Stimulated activated naive CD8-positive, alpha-beta T cell treated with anti-CD3 and anti-CD28 coated beads, Interleukin-15, amount 100 ng/mL, for 72 hours (primary cell): ENCODE data around the gene C1S.
"Not testable (repeated sequence)": the region's sequence is repeated elsewhere in the genome, so short reads cannot be mapped to it uniquely, and the experiment has no call there.

Experiments
- ATAC-seq: fragments of 150-1000 bp; cut with Tn5 transposase; 2 replicates; pipeline ENCODE4 v1.10.0; 2021; ENCODE audit warnings: mild to moderate bottlenecking, moderate library complexity
- DNase-seq, 2 donors: peaks; one replicate each; pipeline ENCODE4 v3.0.0; 2021 to 2022
- H3K27ac Mint-ChIP-seq, 2 donors: one replicate each; pipeline ENCODE4 v1.8.0; 2022; ENCODE audit warnings: mild to moderate bottlenecking in 2 of 2, mixed read lengths in 2 of 2, moderate library complexity in 2 of 2
- H3K27me3 Mint-ChIP-seq: one replicate; pipeline ENCODE4 v1.8.0; 2022; ENCODE audit warnings: mixed read lengths
- H3K4me1 Mint-ChIP-seq: one replicate; pipeline ENCODE4 v1.8.0; 2022; ENCODE audit warnings: mild to moderate bottlenecking, mixed read lengths
- H3K4me3 Mint-ChIP-seq, 2 donors: one replicate each; pipeline ENCODE4 v1.8.0; 2022; ENCODE audit warnings: mild to moderate bottlenecking in 2 of 2, mixed read lengths in 2 of 2, moderate library complexity in 1 of 2
- H3K9me3 Mint-ChIP-seq, 2 donors: one replicate each; pipeline ENCODE4 v1.8.0; 2022; ENCODE audit warnings: mixed read lengths in 2 of 2

The C1S gene

GRCh38 chr12:7060353-7060954 is at the start of gene C1S:
Gene C1S (plus strand): TSS chr12:7060718. CDS start chr12:7061913, 1,195 bp downstream.
- Mint-ChIP-seq H3K27ac (peak within 1 kb of the TSS in 1 of 2 donors; percentile 94), H3K9me3 (no peaks in the 10 kb centered on the region), H3K27me3 (peaks cover 25% of the 10 kb centered on the region), H3K4me1 (peaks cover 6% of the 10 kb centered on the region), H3K4me3 (no peak within 1 kb of the TSS)
- no peak for ATAC-seq
- DNase-seq: no peak

- not testable (repeated sequence) for H3K27ac Mint-ChIP-seq, DNase-seq, H3K4me3 Mint-ChIP-seq, H3K27me3 Mint-ChIP-seq, H3K9me3 Mint-ChIP-seq, ATAC-seq
- H3K4me1 Mint-ChIP-seq: peaks cover 31% of the 10 kb centered on the region
Measured at GRCh38 chr12:7011398-7011797, 49.1 kb upstream of the C1S start.

GRCh38 chr12:7012024-7012607 is 48.4 kb upstream of the C1S start:
- Mint-ChIP-seq H3K9me3 (no peaks in the 10 kb centered on the region), H3K4me3 (no peak overlapping the region)
- DNase-seq: no peak

GRCh38 chr12:7013101-7013500 is 47.4 kb upstream of the C1S start:
- H3K27me3 Mint-ChIP-seq: no peaks in the 10 kb centered on the region
- no peak for DNase-seq
- no peak overlapping the region for H3K27ac Mint-ChIP-seq
- H3K4me3 Mint-ChIP-seq: no peak overlapping the region
- H3K9me3 Mint-ChIP-seq: no peaks in the 10 kb centered on the region
- ATAC-seq: no peak
- H3K4me1 Mint-ChIP-seq: peaks cover 41% of the 10 kb centered on the region

More at GRCh38 chr12:7012024-7012607, 48.4 kb upstream of the C1S start:
- peaks cover 38% of the 10 kb centered on the region for H3K4me1 Mint-ChIP-seq
- no peak for ATAC-seq
- no peak overlapping the region for H3K27ac Mint-ChIP-seq
- no peaks in the 10 kb centered on the region for H3K27me3 Mint-ChIP-seq

- no peak for ATAC-seq
- Mint-ChIP-seq H3K4me1 (peaks cover 39% of the 10 kb centered on the region), H3K9me3 (no peaks in the 10 kb centered on the region), H3K27me3 (no peaks in the 10 kb centered on the region), H3K27ac (no peak overlapping the region), H3K4me3 (no peak overlapping the region)
- DNase-seq: no peak
Measured at GRCh38 chr12:7015555-7016370, 44.8 kb upstream of the C1S start.

- DNase-seq: no peak
- Mint-ChIP-seq H3K4me1 (peaks cover 39% of the 10 kb centered on the region), H3K27ac (peak overlapping the region in 1 of 2 donors; percentile 91), H3K9me3 (no peaks in the 10 kb centered on the region), H3K27me3 (no peaks in the 10 kb centered on the region), H3K4me3 (peak overlapping the region; percentile 85 to 96)
- ATAC-seq: no peak
Measured at GRCh38 chr12:7016958-7017571, 43.5 kb upstream of the C1S start.

- ATAC-seq: peak; percentile 41
- DNase-seq: no peak
Measured at GRCh38 chr12:7017870-7018349, 42.6 kb upstream of the C1S start.

GRCh38 chr12:7018350-7019042 is 42.0 kb upstream of the C1S start, which contains the start of gene LPCAT3:
Gene LPCAT3 (minus strand): TSS chr12:7018476. CDS start chr12:7018424, 52 bp downstream.
- DNase-seq (peak; percentile 98), ATAC-seq (peak; percentile 97)
- Mint-ChIP-seq H3K4me3 (peak within 1 kb of the TSS; percentile 85 to 96), H3K9me3 (no peaks in the 10 kb centered on the region), H3K27me3 (no peaks in the 10 kb centered on the region), H3K27ac (peak within 1 kb of the TSS; percentile 89 to 91), H3K4me1 (peaks cover 33% of the 10 kb centered on the region)

More at GRCh38 chr12:7017870-7018349, 42.6 kb upstream of the C1S start:
- peak overlapping the region; percentile 85 to 96 for H3K4me3 Mint-ChIP-seq
- H3K4me1 Mint-ChIP-seq: peaks cover 39% of the 10 kb centered on the region
- H3K27me3 Mint-ChIP-seq: no peaks in the 10 kb centered on the region
- H3K9me3 Mint-ChIP-seq: no peaks in the 10 kb centered on the region
- H3K27ac Mint-ChIP-seq: peak overlapping the region; percentile 89 to 91

GRCh38 chr12:7019043-7019569 is 41.4 kb upstream of the C1S start:
- H3K4me1 Mint-ChIP-seq: peaks cover 27% of the 10 kb centered on the region
- peak overlapping the region; percentile 21 to 89 for H3K27ac Mint-ChIP-seq
- H3K4me3 Mint-ChIP-seq: peak overlapping the region; percentile 85 to 96
- H3K27me3 Mint-ChIP-seq: no peaks in the 10 kb centered on the region
- ATAC-seq: no peak
- H3K9me3 Mint-ChIP-seq: no peaks in the 10 kb centered on the region
- no peak for DNase-seq

- H3K27ac Mint-ChIP-seq: no peak overlapping the region
- H3K27me3 Mint-ChIP-seq: no peaks in the 10 kb centered on the region
- no peak overlapping the region for H3K4me3 Mint-ChIP-seq
- ATAC-seq (no peak), DNase-seq (no peak)
- peaks cover 9% of the 10 kb centered on the region for H3K4me1 Mint-ChIP-seq
- H3K9me3 Mint-ChIP-seq: no peaks in the 10 kb centered on the region
Measured at GRCh38 chr12:7021956-7022355, 38.6 kb upstream of the C1S start.

GRCh38 chr12:7023114-7023513 is 37.4 kb upstream of the C1S start:
- Mint-ChIP-seq H3K4me1 (no peaks in the 10 kb centered on the region), H3K27ac (no peak overlapping the region), H3K4me3 (no peak overlapping the region), H3K27me3 (no peaks in the 10 kb centered on the region), H3K9me3 (no peaks in the 10 kb centered on the region)
- DNase-seq (no peak), ATAC-seq (no peak)

GRCh38 chr12:7026854-7027253 is 33.7 kb upstream of the C1S start:
- H3K4me1 Mint-ChIP-seq: no peaks in the 10 kb centered on the region
- no peaks in the 10 kb centered on the region for H3K9me3 Mint-ChIP-seq
- H3K4me3 Mint-ChIP-seq: no peak overlapping the region
- ATAC-seq: no peak
- no peak for DNase-seq
- H3K27ac Mint-ChIP-seq: no peak overlapping the region
- H3K27me3 Mint-ChIP-seq: no peaks in the 10 kb centered on the region

- ATAC-seq (no peak), DNase-seq (no peak)
- no peak overlapping the region for H3K27ac Mint-ChIP-seq
- H3K4me1 Mint-ChIP-seq: peaks cover under 1% of the 10 kb centered on the region
- no peak overlapping the region for H3K4me3 Mint-ChIP-seq
- H3K9me3 Mint-ChIP-seq: no peaks in the 10 kb centered on the region
- no peaks in the 10 kb centered on the region for H3K27me3 Mint-ChIP-seq
Measured at GRCh38 chr12:7031306-7031705, 29.2 kb upstream of the C1S start.

GRCh38 chr12:7032990-7033389 is 27.5 kb upstream of the C1S start:
- peaks cover 9% of the 10 kb centered on the region for H3K4me1 Mint-ChIP-seq
- H3K27ac Mint-ChIP-seq: no peak overlapping the region
- no peak overlapping the region for H3K4me3 Mint-ChIP-seq
- H3K27me3 Mint-ChIP-seq: no peaks in the 10 kb centered on the region
- no peaks in the 10 kb centered on the region for H3K9me3 Mint-ChIP-seq
- ATAC-seq (no peak), DNase-seq (no peak)

GRCh38 chr12:7034464-7034863 is 26.1 kb upstream of the C1S start:
- no peaks in the 10 kb centered on the region for H3K27me3 Mint-ChIP-seq
- DNase-seq (no peak), ATAC-seq (no peak)
- H3K27ac Mint-ChIP-seq: no peak overlapping the region
- no peak overlapping the region for H3K4me3 Mint-ChIP-seq
- no peaks in the 10 kb centered on the region for H3K9me3 Mint-ChIP-seq
- peaks cover 9% of the 10 kb centered on the region for H3K4me1 Mint-ChIP-seq
